ENCODE measurements around the gene UBE3C. TPM values are rescaled to one million over a fixed set of nuclear protein-coding genes. Genes with fewer than 3 reads are reported as not detected.

Gene UBE3C
- total RNA-seq: 10 to 100 TPM; 63.7 to 91.2 TPM

GRCh38 chr7:157138424-157139110 is at the start of gene UBE3C:
UBE3C (plus strand) TSS chr7:157138926; CDS start chr7:157139273, 347 bp downstream.

Small RNA genes lying within 50 kb of the gene (small RNA-seq; reads per million reads assigned to genes)
- 0 reads per million in 2 donors for gene AC004975.1

Other genes with a start within 250 kb of the UBE3C start
- gene LMBR1, start 245.7 kb upstream of the UBE3C start, total RNA-seq: 10 to 100 TPM; 28.2 to 33.6 TPM
- gene NOM1, start 189.2 kb upstream of the UBE3C start, total RNA-seq: 10 to 100 TPM in 1 of 2 donors, 1 to 10 TPM in 1; 9.3 to 14.3 TPM
- gene MNX1, start 128.3 kb upstream of the UBE3C start, total RNA-seq: not detected
- gene DNAJB6, start 198.1 kb downstream of the UBE3C start, total RNA-seq: 10 to 100 TPM; 54.7 to 66.6 TPM